Activated CD4-positive, alpha-beta T cell treated with anti-CD3 and anti-CD28 coated beads, Interleukin-2, Interleukin-6, amounts not matched to agents 100 ng/mL and 50 ng/mL, durations not matched to agents 16 hours and 8 hours (primary cell): ENCODE measurements around the gene LCMT1.

Source experiments
- DNase-seq: peaks from one replicate; pipeline ENCODE4 v3.0.0-alpha.2; 2020

The LCMT1 gene

DNA sequence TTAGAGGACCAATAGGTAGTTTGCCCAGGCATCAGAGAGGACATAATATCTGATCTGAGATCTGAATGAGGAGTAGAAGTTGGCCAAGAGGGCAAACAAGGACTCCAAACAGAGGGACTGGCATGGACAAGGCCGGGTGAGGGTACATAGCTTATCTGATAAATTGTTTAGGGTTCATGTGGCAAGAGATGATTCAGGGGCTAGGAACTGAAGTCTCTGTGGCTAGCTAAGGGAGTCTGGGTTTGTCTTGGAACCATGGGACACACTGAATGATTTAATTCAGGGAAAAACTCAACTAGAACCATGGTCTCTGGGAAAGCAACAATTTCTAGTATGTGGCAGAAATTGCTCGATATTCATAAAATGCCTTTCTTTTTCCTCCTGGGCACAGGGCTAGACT, 101.1 kb downstream of the LCMT1 start:
- no peak for DNase-seq

DNA sequence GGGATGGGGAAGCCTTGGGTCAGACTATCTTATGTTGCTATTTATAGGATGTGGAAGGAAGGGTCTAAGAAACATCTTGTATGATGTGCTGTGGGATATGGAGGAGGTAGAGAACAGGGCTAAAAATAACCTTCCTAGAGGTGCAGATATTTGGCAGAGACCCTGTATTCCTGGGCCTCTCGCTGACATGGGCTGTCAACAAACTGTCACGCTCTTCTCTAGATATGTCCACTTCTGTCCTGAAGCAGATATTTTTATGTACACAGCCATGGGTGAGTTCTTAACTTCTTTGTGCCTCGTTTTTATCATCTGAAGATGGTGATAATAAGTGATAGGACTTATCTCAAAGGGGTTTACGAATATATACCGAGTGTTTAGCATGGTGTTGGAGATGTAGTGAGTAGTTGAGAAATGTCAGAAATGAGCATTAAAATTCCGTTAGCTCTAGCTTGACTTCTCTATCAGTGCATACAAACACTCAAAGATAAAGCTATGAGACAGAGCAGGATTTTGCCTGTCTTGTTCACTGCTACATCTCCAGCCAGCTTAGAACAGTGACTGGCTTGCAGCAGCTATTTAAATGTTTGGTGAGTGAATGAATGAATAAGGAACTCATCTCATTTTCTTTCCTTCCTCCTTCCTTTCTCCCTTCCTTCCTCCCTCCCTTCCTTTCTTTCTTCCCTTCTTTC, 102.3 kb downstream of the LCMT1 start:
- DNase-seq: no peak

DNA sequence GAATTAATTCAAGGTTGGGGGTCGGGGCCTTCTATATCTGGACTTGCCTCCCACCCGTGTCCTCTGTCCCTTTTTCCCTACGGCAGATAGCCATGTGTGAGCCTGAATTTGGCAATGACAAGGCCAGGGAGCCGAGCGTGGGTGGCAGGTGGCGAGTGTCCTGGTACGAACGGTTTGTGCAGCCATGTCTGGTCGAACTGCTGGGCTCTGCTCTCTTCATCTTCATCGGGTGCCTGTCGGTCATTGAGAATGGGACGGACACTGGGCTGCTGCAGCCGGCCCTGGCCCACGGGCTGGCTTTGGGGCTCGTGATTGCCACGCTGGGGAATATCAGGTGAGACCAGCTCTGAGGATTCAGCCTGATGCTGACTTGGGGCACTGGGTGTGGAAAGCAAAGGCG, 105.6 kb downstream of the LCMT1 start:
- no peak for DNase-seq

DNA sequence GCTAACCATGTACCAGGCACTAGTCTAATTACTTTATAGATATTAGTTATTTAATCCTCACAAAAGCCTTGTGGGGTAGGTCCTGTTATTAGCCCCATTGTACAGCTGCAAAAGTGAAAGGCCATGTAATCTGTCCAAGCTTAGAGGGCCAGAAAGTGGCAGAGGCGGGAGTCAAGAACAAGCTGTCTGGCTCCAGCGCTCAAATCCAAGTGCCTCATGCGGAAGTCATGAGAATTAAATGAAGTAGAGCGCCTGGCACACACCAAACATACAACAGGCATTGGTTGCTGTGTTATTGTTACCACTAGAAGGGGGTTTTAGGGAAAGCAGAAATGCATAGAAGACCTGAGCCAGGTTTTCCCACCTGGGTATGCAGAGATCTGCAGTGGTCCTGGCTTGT, 106.4 kb downstream of the LCMT1 start:
- no peak for DNase-seq

DNA sequence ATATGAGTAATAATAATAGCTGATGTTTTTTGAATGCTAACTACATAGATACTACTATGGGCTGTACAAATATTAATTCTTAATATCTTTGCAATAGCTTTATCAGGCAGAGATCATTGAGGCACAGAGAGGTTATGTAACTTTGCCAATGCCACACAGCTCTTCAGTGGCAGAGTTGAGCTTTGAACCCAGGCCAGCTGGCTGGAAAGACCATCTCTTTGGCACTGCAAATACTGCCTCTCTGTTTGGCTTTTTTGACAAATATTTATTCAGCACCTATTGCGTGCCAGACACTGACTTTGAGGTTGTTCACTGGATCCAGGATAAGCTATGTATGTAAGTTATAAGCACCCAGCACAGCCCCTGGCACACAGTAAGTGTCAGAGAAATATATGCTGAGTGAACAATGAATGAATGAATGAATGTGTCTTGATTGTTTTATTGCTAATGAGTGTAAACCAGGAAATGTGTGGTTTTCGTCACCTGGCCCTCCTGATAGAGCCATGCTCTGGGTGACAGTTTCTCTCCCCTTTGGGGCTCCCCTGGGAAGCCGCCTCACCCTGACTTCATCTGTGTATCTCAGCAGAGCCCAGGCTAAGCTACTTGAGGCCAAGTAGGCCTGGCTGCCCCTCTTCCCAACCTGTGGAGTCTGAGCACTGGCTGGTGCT, 107.7 kb downstream of the LCMT1 start:
- no peak for DNase-seq

- DNase-seq: no peak
Measured at GRCh38 chr16:25222959-25223358, 111.4 kb downstream of the LCMT1 start.

GRCh38 chr16:25223964-25224363, 112.4 kb downstream of the LCMT1 start:
- no peak for DNase-seq

GRCh38 chr16:25224731-25225319, 113.3 kb downstream of the LCMT1 start:
- DNase-seq: no peak
